Measurements from ENCODE around the gene NT5DC3.

The NT5DC3 gene

GRCh38 chr12:103879048-103879692 is 38.1 kb upstream of the NT5DC3 start:
- Histone ChIP-seq H3K79me2 (ENCODE audit: insufficient read depth, low read length) (no peaks in the 10 kb centered on the region), H3K9me3 (ENCODE audit: low read length) (no peaks in the 10 kb centered on the region), H4K20me1 (ENCODE audit: insufficient read depth, low read length) (no peaks in the 10 kb centered on the region), H3K27me3 (ENCODE audit: insufficient read depth, low read length) (no peaks in the 10 kb centered on the region), H3K4me2 (ENCODE audit: low read length) (no peak overlapping the region), H3K36me3 (ENCODE audit: insufficient read depth, low read length) (no peaks in the 10 kb centered on the region), H3K4me1 (ENCODE audit: insufficient read depth, low read length, severe bottlenecking) (no peaks in the 10 kb centered on the region), H3K4me3 (ENCODE audit: low read depth, low read length, poor library complexity, severe bottlenecking) (no peak overlapping the region), H2AFZ (ENCODE audit: low read length) (no peak overlapping the region), H3K9me2 (ENCODE audit: low read depth, low read length) (no peaks in the 10 kb centered on the region), H3F3A (ENCODE audit: insufficient read depth, low read length) (no peaks in the 10 kb centered on the region), H3K27ac (ENCODE audit: low read depth, low read length, poor library complexity, severe bottlenecking) (no peak overlapping the region), H3K9ac (ENCODE audit: low read length) (no peak overlapping the region)
- TF ChIP-seq EZH2 (IDR thresholded peaks at IDR 0.05; ENCODE audit: borderline replicate concordance, low read length) (no peak), CTCF (IDR thresholded peaks at IDR 0.05; ENCODE audit: low read length) (no peak)

GRCh38 chr12:103877934-103878510 is 37.0 kb upstream of the NT5DC3 start:
- Histone ChIP-seq H3F3A (ENCODE audit: insufficient read depth, low read length) (no peaks in the 10 kb centered on the region), H3K4me3 (ENCODE audit: low read depth, low read length, poor library complexity, severe bottlenecking) (no peak overlapping the region), H3K4me1 (ENCODE audit: insufficient read depth, low read length, severe bottlenecking) (no peaks in the 10 kb centered on the region), H3K9me3 (ENCODE audit: low read length) (no peaks in the 10 kb centered on the region), H3K27ac (ENCODE audit: low read depth, low read length, poor library complexity, severe bottlenecking) (no peak overlapping the region), H3K79me2 (ENCODE audit: insufficient read depth, low read length) (no peaks in the 10 kb centered on the region), H3K36me3 (ENCODE audit: insufficient read depth, low read length) (no peaks in the 10 kb centered on the region), H3K27me3 (ENCODE audit: insufficient read depth, low read length) (no peaks in the 10 kb centered on the region), H4K20me1 (ENCODE audit: insufficient read depth, low read length) (no peaks in the 10 kb centered on the region), H2AFZ (ENCODE audit: low read length) (no peak overlapping the region), H3K9ac (ENCODE audit: low read length) (no peak overlapping the region), H3K4me2 (ENCODE audit: low read length) (no peak overlapping the region), H3K9me2 (ENCODE audit: low read depth, low read length) (no peaks in the 10 kb centered on the region)
- TF ChIP-seq CTCF (IDR thresholded peaks at IDR 0.05; ENCODE audit: low read length) (peak; percentile 65), EZH2 (IDR thresholded peaks at IDR 0.05; ENCODE audit: borderline replicate concordance, low read length) (no peak)

GRCh38 chr12:103877288-103877687 is 36.3 kb upstream of the NT5DC3 start:
- Histone ChIP-seq H3K9me2 (ENCODE audit: low read depth, low read length) (no peaks in the 10 kb centered on the region), H3K36me3 (ENCODE audit: insufficient read depth, low read length) (no peaks in the 10 kb centered on the region), H3K4me2 (ENCODE audit: low read length) (no peak overlapping the region), H3K27me3 (ENCODE audit: insufficient read depth, low read length) (no peaks in the 10 kb centered on the region), H3K4me3 (ENCODE audit: low read depth, low read length, poor library complexity, severe bottlenecking) (no peak overlapping the region), H3K79me2 (ENCODE audit: insufficient read depth, low read length) (no peaks in the 10 kb centered on the region), H4K20me1 (ENCODE audit: insufficient read depth, low read length) (no peaks in the 10 kb centered on the region), H3K9ac (ENCODE audit: low read length) (no peak overlapping the region), H3K27ac (ENCODE audit: low read depth, low read length, poor library complexity, severe bottlenecking) (no peak overlapping the region), H3F3A (ENCODE audit: insufficient read depth, low read length) (no peaks in the 10 kb centered on the region), H3K9me3 (ENCODE audit: low read length) (no peaks in the 10 kb centered on the region), H2AFZ (ENCODE audit: low read length) (no peak overlapping the region), H3K4me1 (ENCODE audit: insufficient read depth, low read length, severe bottlenecking) (no peaks in the 10 kb centered on the region)
- TF ChIP-seq CTCF (IDR thresholded peaks at IDR 0.05; ENCODE audit: low read length) (no peak), EZH2 (IDR thresholded peaks at IDR 0.05; ENCODE audit: borderline replicate concordance, low read length) (no peak)

Data from OCI-LY1 (cell line).